Natural killer cell (primary cell): ENCODE measurements around the gene BAIAP2. TPM values are rescaled to one million over a fixed set of nuclear protein-coding genes. Genes with fewer than 3 reads are reported as not detected.

Experiments used
- ATAC-seq, 3 donors: fragments of 150-1000 bp in 2 of 3; fragments of 200-7000 bp in 1 of 3; cut with Tn5 transposase; 1 replicate in 1 of 3; 2 replicates in 2 of 3; pipeline ENCODE4 v1.10.0; 2021; ENCODE audit warnings: mild to moderate bottlenecking in 2 of 3, moderate library complexity in 2 of 3
- DNase-seq, 2 donors: peaks; one replicate each; pipeline versions ENCODE4 v3.0.0 to v3.0.0-alpha.2; 2013 to 2021; ENCODE audit warnings: mixed read lengths in 1 of 2
- H3K27ac ChIP-seq: one replicate; pipeline ENCODE4 v1.5.1; 2013; ENCODE audit warnings: mild to moderate bottlenecking, low read length
- H3K27me3 ChIP-seq: one replicate; pipeline ENCODE4 v1.6.1; 2013; ENCODE audit warnings: low read length; ENCODE audit not compliant: control insufficient read depth, insufficient read depth
- H3K36me3 ChIP-seq: one replicate; pipeline ENCODE4 v1.6.1; 2013; ENCODE audit warnings: low read length; ENCODE audit not compliant: control insufficient read depth, insufficient read depth
- H3K4me1 ChIP-seq: one replicate; pipeline ENCODE4 v1.6.1; 2013; ENCODE audit warnings: low read length; ENCODE audit not compliant: control insufficient read depth, insufficient read depth
- H3K4me3 ChIP-seq: one replicate; pipeline ENCODE4 v1.5.1; 2013; ENCODE audit warnings: low read length
- H3K9me3 ChIP-seq: one replicate; pipeline ENCODE4 v1.6.1; 2013; ENCODE audit warnings: low read length; ENCODE audit not compliant: control insufficient read depth, insufficient read depth
- H3K27ac Mint-ChIP-seq, 2 donors: one replicate each; pipeline ENCODE4 v1.8.0; 2022; ENCODE audit warnings: mild to moderate bottlenecking in 2 of 2, mixed read lengths in 2 of 2, moderate library complexity in 1 of 2
- H3K27me3 Mint-ChIP-seq, 2 donors: one replicate each; pipeline ENCODE4 v1.8.0; 2022; ENCODE audit warnings: low read depth in 2 of 2, mixed read lengths in 2 of 2
- H3K36me3 Mint-ChIP-seq: one replicate; pipeline ENCODE4 v1.8.0; 2022; ENCODE audit warnings: mixed read lengths
- H3K4me1 Mint-ChIP-seq, 2 donors: one replicate each; pipeline ENCODE4 v1.8.0; 2022; ENCODE audit warnings: mixed read lengths in 2 of 2
- H3K4me3 Mint-ChIP-seq: one replicate; pipeline ENCODE4 v1.8.0; 2022; ENCODE audit warnings: mild to moderate bottlenecking, moderate library complexity, mixed read lengths
- H3K9me3 Mint-ChIP-seq, 2 donors: one replicate each; pipeline ENCODE4 v1.8.0; 2022; ENCODE audit warnings: mixed read lengths in 2 of 2
- WGBS: methylation state at CpG from one replicate; pipeline ENCODE4 v1.1.7; 2013; ENCODE audit warnings: missing lambda C conversion rate; ENCODE audit not compliant: insufficient coverage; 5-methylcytosine and 5-hydroxymethylcytosine counted together
- intact Hi-C: fragments of 100-400 bp; cut with micrococcal nuclease; formaldehyde crosslinking; loops from one replicate; pipeline ENCODE4 v1.14.2; 2022
- total RNA-seq, 4 donors: library from RNA; stranded (reverse); fragments of 120-200 nt in 1 of 4; gene quantifications; one replicate each; pipeline versions ENCODE4 v1.2.3 to v1.2.4, GENCODE V29; 2013 to 2022
- TF ChIP-seq, protein P1 (sequence below): fragments of 200-600 bp; IDR thresholded peaks from one replicate; pipeline ENCODE4 v1.8.0; 2022; ENCODE audit warnings: antibody characterized with exemption

Gene BAIAP2
- total RNA-seq, 3 donors from 2014 or later (not counting 1 experiment from before 2014, with no cell fraction given), result 6.7 to 12.3 (median 10.4) TPM

GRCh38 chr17:81064678-81065475 lies 29.9 kb downstream of the BAIAP2 start:
- no peaks in the 10 kb centered on the region for H3K4me1 ChIP-seq
- H3K27me3 Mint-ChIP-seq, result no peaks in the 10 kb centered on the region
- H3K4me1 Mint-ChIP-seq, result no peaks in the 10 kb centered on the region
- no peak overlapping the region for H3K4me3 ChIP-seq
- 90% methylated on average over 19 of the region's 19 CpGs for WGBS
- no peaks in the 10 kb centered on the region for H3K36me3 Mint-ChIP-seq
- intact Hi-C loops, result no loop called here
- no peaks in the 10 kb centered on the region for H3K36me3 ChIP-seq
- ATAC-seq (no peak), DNase-seq (no peak)
- TF ChIP-seq, protein P1, sequence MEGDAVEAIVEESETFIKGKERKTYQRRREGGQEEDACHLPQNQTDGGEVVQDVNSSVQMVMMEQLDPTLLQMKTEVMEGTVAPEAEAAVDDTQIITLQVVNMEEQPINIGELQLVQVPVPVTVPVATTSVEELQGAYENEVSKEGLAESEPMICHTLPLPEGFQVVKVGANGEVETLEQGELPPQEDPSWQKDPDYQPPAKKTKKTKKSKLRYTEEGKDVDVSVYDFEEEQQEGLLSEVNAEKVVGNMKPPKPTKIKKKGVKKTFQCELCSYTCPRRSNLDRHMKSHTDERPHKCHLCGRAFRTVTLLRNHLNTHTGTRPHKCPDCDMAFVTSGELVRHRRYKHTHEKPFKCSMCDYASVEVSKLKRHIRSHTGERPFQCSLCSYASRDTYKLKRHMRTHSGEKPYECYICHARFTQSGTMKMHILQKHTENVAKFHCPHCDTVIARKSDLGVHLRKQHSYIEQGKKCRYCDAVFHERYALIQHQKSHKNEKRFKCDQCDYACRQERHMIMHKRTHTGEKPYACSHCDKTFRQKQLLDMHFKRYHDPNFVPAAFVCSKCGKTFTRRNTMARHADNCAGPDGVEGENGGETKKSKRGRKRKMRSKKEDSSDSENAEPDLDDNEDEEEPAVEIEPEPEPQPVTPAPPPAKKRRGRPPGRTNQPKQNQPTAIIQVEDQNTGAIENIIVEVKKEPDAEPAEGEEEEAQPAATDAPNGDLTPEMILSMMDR, result no peak
- H3K4me3 Mint-ChIP-seq, result no peak overlapping the region
- no peaks in the 10 kb centered on the region for H3K9me3 Mint-ChIP-seq
- no peak overlapping the region for H3K27ac ChIP-seq
- no peaks in the 10 kb centered on the region for H3K9me3 ChIP-seq
- no peaks in the 10 kb centered on the region for H3K27me3 ChIP-seq
- no peak overlapping the region for H3K27ac Mint-ChIP-seq

GRCh38 chr17:81065500-81065899 lies 30.5 kb downstream of the BAIAP2 start:
- Histone ChIP-seq H3K27me3 (no peaks in the 10 kb centered on the region), H3K4me1 (no peaks in the 10 kb centered on the region), H3K4me3 (no peak overlapping the region), H3K27ac (no peak overlapping the region), H3K9me3 (no peaks in the 10 kb centered on the region), H3K36me3 (no peaks in the 10 kb centered on the region)
- TF ChIP-seq, protein P1, result no peak
- Mint-ChIP-seq H3K27ac (no peak overlapping the region), H3K4me3 (no peak overlapping the region), H3K4me1 (no peaks in the 10 kb centered on the region), H3K27me3 (no peaks in the 10 kb centered on the region), H3K9me3 (no peaks in the 10 kb centered on the region), H3K36me3 (no peaks in the 10 kb centered on the region)
- ATAC-seq, result no peak
- DNase-seq, result no peak
- 88% methylated on average over 10 of the region's 10 CpGs for WGBS
- intact Hi-C loops, result no loop called here

GRCh38 chr17:81066072-81066471 lies 31.1 kb downstream of the BAIAP2 start:
- H3K27ac ChIP-seq, result no peak overlapping the region
- 88% methylated on average over 9 of the region's 9 CpGs for whole genome bisulfite sequencing
- no peaks in the 10 kb centered on the region for H3K4me1 ChIP-seq
- H3K36me3 ChIP-seq, result no peaks in the 10 kb centered on the region
- no peak overlapping the region for H3K4me3 Mint-ChIP-seq
- intact Hi-C loops, result no loop called here
- H3K4me1 Mint-ChIP-seq, result no peaks in the 10 kb centered on the region
- no peaks in the 10 kb centered on the region for H3K9me3 Mint-ChIP-seq
- no peak overlapping the region for H3K27ac Mint-ChIP-seq
- ATAC-seq, result no peak
- no peak for DNase-seq
- TF ChIP-seq, protein P1, result no peak
- H3K27me3 Mint-ChIP-seq, result no peaks in the 10 kb centered on the region
- no peak overlapping the region for H3K4me3 ChIP-seq
- no peaks in the 10 kb centered on the region for H3K27me3 ChIP-seq
- no peaks in the 10 kb centered on the region for H3K36me3 Mint-ChIP-seq
- no peaks in the 10 kb centered on the region for H3K9me3 ChIP-seq
